Measurements from ENCODE around the gene TMX2.

GRCh38 chr11:57781529-57781943 lies 69.1 kb downstream of the TMX2 start:
- no peak for TF ChIP-seq CTCF (IDR thresholded peaks at IDR 0.05; ENCODE audit: extremely low read depth in 1 of 2, insufficient read depth in 1 of 2, low read depth in 1 of 2, low read length in 2 of 2)
- no peak for TF ChIP-seq POLR2AphosphoS5 (IDR thresholded peaks at IDR 0.05; ENCODE audit: insufficient read depth, low read depth, low read length)
- TF ChIP-seq EZH2 (IDR thresholded peaks at IDR 0.05; ENCODE audit: borderline replicate concordance, low read depth, low read length, severe bottlenecking), result no peak
- no peak for TF ChIP-seq POLR2A (IDR thresholded peaks at IDR 0.05; ENCODE audit: low read depth, low read length)
- TF ChIP-seq MAX (IDR thresholded peaks at IDR 0.05; ENCODE audit: insufficient read depth, insufficient read length), result no peak
